SK-N-SH (cell line): ENCODE results near the gene HLA-DOA. TPM values are rescaled to one million over a fixed set of nuclear protein-coding genes. Genes with fewer than 3 reads are reported as not detected.

Experiments used
- CTCF ChIA-PET: fragments of 300-600, 350-600 bp; formaldehyde crosslinking; extraction: SDS; loops from one replicate; lab custom pipeline; 2021; lab: Yijun Ruan, JAX
- POLR2A ChIA-PET: fragments of 350-600 bp; sonication (Branson Sonifier 250); formaldehyde crosslinking; extraction: SDS; loops from one replicate; lab custom pipeline; 2020; ENCODE audit warnings: antibody characterized with exemption, inconsistent platforms; lab: Yijun Ruan, JAX
- DNase-seq: peaks from one replicate; pipeline ENCODE4 v3.0.0; 2012
- H2AFZ ChIP-seq: fragments of 200-600 bp; sonication (generic); 2 replicates; pipeline ENCODE4 v1.8.1; 2016; ENCODE audit warnings: antibody characterized with exemption, mild to moderate bottlenecking, low read depth
- H3F3A ChIP-seq: fragments of 200-600 bp; sonication (generic); replicated peaks from 2 replicates; pipeline ENCODE3; 2016; ENCODE audit warnings: antibody characterized with exemption, mild to moderate bottlenecking; ENCODE audit not compliant: insufficient read depth
- H3K27ac ChIP-seq, 2 experiments: fragments of 200-500 bp in 1 of 2; fragments of 200-600 bp in 1 of 2; sonication (Bioruptor generic) in 1 of 2; sonication (generic), shearing (Covaris generic) in 1 of 2; 2 replicates each; pipeline versions ENCODE4 v1.5.1 to v1.6.1; 2014 to 2016; ENCODE audit warnings: low read depth in 2 of 2, inconsistent platforms in 1 of 2, low read length in 1 of 2, mild to moderate bottlenecking in 1 of 2, mixed read lengths in 1 of 2
- H3K27me3 ChIP-seq: fragments of 200-600 bp; sonication (generic), shearing (Covaris generic); 2 replicates; pipeline ENCODE4 v1.6.1; 2016; ENCODE audit warnings: mixed run types; ENCODE audit not compliant: insufficient read depth
- H3K36me3 ChIP-seq, 2 experiments: fragments of 200-500 bp in 1 of 2; fragments of 200-600 bp in 1 of 2; sonication (Bioruptor generic) in 1 of 2; sonication (generic) in 1 of 2; replicated peaks in 1 of 2; 2 replicates each; pipeline versions ENCODE3 to v1.5.1; 2014 to 2016; ENCODE audit warnings: low read length in 1 of 2, mild to moderate bottlenecking in 1 of 2; ENCODE audit not compliant: insufficient read depth in 2 of 2, control insufficient read depth in 1 of 2
- H3K4me1 ChIP-seq, 2 experiments: fragments of 200-500 bp in 1 of 2; fragments of 200-600 bp in 1 of 2; sonication (Bioruptor generic) in 1 of 2; sonication (generic), shearing (Covaris generic) in 1 of 2; 2 replicates each; pipeline versions ENCODE4 v1.5.1 to v1.6.1; 2014 to 2016; ENCODE audit warnings: low read depth in 1 of 2, low read length in 1 of 2, mixed run types in 1 of 2; ENCODE audit not compliant: insufficient read depth in 2 of 2, control insufficient read depth in 1 of 2
- H3K4me2 ChIP-seq: fragments of 200-600 bp; sonication (generic), shearing (Covaris generic); 2 replicates; pipeline ENCODE4 v1.6.1; 2017; ENCODE audit warnings: mixed run types
- H3K4me3 ChIP-seq, 2 experiments: fragments of 200-500 bp in 1 of 2; fragments of 200-600 bp in 1 of 2; sonication (Bioruptor generic) in 1 of 2; sonication (generic), shearing (Covaris generic) in 1 of 2; 2 replicates each; pipeline versions ENCODE4 v1.5.1 to v1.8.1; 2014 to 2016; ENCODE audit warnings: low read depth in 2 of 2, inconsistent platforms in 1 of 2, low read length in 1 of 2, mild to moderate bottlenecking in 1 of 2, mixed read lengths in 1 of 2, moderate library complexity in 1 of 2
- H3K79me2 ChIP-seq: fragments of 200-600 bp; sonication (generic); 2 replicates; pipeline ENCODE4 v1.8.1; 2017; ENCODE audit warnings: mild to moderate bottlenecking; ENCODE audit not compliant: insufficient read depth
- H3K9ac ChIP-seq: fragments of 200-600 bp; sonication (generic); 2 replicates; pipeline ENCODE4 v1.6.1; 2017; ENCODE audit warnings: mixed run types
- H3K9me2 ChIP-seq: fragments of 200-600 bp; sonication (generic); 2 replicates; pipeline ENCODE4 v1.6.1; 2017; ENCODE audit warnings: mixed run types
- H3K9me3 ChIP-seq: fragments of 200-600 bp; sonication (generic); 2 replicates; pipeline ENCODE4 v1.6.1; 2017; ENCODE audit warnings: mixed run types, mild to moderate bottlenecking, moderate library complexity
- H4K20me1 ChIP-seq: fragments of 200-600 bp; sonication (generic); 2 replicates; pipeline ENCODE4 v1.6.1; 2017; ENCODE audit warnings: mild to moderate bottlenecking, mixed run types; ENCODE audit not compliant: insufficient read depth
- CHD2 ChIP-seq: fragments of 150-350 bp; IDR thresholded peaks from 2 replicates; pipeline ENCODE4 v1.6.1; 2018; ENCODE audit warnings: low read length; ENCODE audit not compliant: partially characterized antibody
- CTCF ChIP-seq: fragments of 200-600 bp; sonication (generic); IDR thresholded peaks from 2 replicates; pipeline ENCODE4 v1.6.1; 2017; ENCODE audit warnings: antibody characterized with exemption, mild to moderate bottlenecking, moderate library complexity
- ELF1 ChIP-seq: IDR thresholded peaks from 2 replicates; pipeline ENCODE4 v1.4.0; 2012
- FOXM1 ChIP-seq: IDR thresholded peaks from 2 replicates; pipeline ENCODE4 v1.4.0; 2012; ENCODE audit warnings: low read depth, mild to moderate bottlenecking
- GABPA ChIP-seq: IDR thresholded peaks from 2 replicates; pipeline ENCODE4 v1.4.0; 2012; ENCODE audit warnings: low read depth, mild to moderate bottlenecking
- IRF3 ChIP-seq: fragments of 150-350 bp; IDR thresholded peaks from 2 replicates; pipeline ENCODE4 v1.6.1; 2016; ENCODE audit warnings: mild to moderate bottlenecking, low read depth, low read length
- JUND ChIP-seq: IDR thresholded peaks from 2 replicates; pipeline ENCODE4 v1.4.0; 2012
- SIN3A ChIP-seq: IDR thresholded peaks from 2 replicates; pipeline ENCODE4 v1.6.1; 2012; ENCODE audit warnings: low read depth, mild to moderate bottlenecking, low read length, moderate library complexity, borderline replicate concordance
- TCF12 ChIP-seq: IDR thresholded peaks from 2 replicates; pipeline ENCODE4 v1.4.0; 2012
- TEAD4 ChIP-seq: IDR thresholded peaks from 2 replicates; pipeline ENCODE4 v1.4.0; 2012; ENCODE audit warnings: mild to moderate bottlenecking, borderline replicate concordance; ENCODE audit not compliant: insufficient read depth
- USF1 ChIP-seq: IDR thresholded peaks from 2 replicates; pipeline ENCODE4 v1.4.0; 2012; ENCODE audit warnings: low read depth, borderline replicate concordance
- YY1 ChIP-seq: IDR thresholded peaks from 2 replicates; pipeline ENCODE4 v1.4.0; 2012; ENCODE audit warnings: low read depth, mild to moderate bottlenecking
- WGBS: methylation state at CpG from one replicate; pipeline ENCODE4 v1.1.6; 2017; ENCODE audit warnings: low lambda C conversion rate; 5-methylcytosine and 5-hydroxymethylcytosine counted together
- polyA plus RNA-seq, 3 experiments: library from polyadenylated mRNA; depleted of rRNA; stranded (reverse); fragments of >200 nt; gene quantifications; 2 replicates each; pipeline ENCODE4 v1.2.3, GENCODE V29; 2012

HLA-DOA gene
- polyA plus RNA-seq, 1 of the 3 experiments (the other 2 are of a cell fraction): not detected

- CTCF ChIA-PET: interaction anchor here (1.1 kb wide), 1 partner anchor 17 kb away, joined by 4 read pairs; no protein-coding TSS in a partner anchor
- H3K36me3 ChIP-seq: no peaks in the 10 kb centered on the region
- H3K9me2 ChIP-seq: no peaks in the 10 kb centered on the region
- no peaks in the 10 kb centered on the region for H3K4me1 ChIP-seq
- no peak overlapping the region for H2AFZ ChIP-seq
- no peak overlapping the region for H3K4me2 ChIP-seq
- no peak overlapping the region for H3K9ac ChIP-seq
- no peak overlapping the region for H3K4me3 ChIP-seq
- no peaks in the 10 kb centered on the region for H3F3A ChIP-seq
- no peak for TF ChIP-seq FOXM1
- TF ChIP-seq, all 33 proteins: peak for 0
- Histone ChIP-seq H3K79me2 (no peaks in the 10 kb centered on the region), H3K9me3 (no peaks in the 10 kb centered on the region), H3K27me3 (peaks cover 20% of the 10 kb centered on the region; the same call in 1 of the 2 replicates), H3K27ac (no peak overlapping the region), H4K20me1 (no peaks in the 10 kb centered on the region)
- 11% methylated on average over 5 of the region's 6 CpGs for WGBS
- POLR2A ChIA-PET: no interaction called here
- no peak for DNase-seq
These were observed 40.8 kb upstream of the HLA-DOA start for GRCh38 chr6:33050014-33050810.

- Histone ChIP-seq H3K79me2 (no peaks in the 10 kb centered on the region), H3K9me3 (no peaks in the 10 kb centered on the region), H3K36me3 (no peaks in the 10 kb centered on the region), H3F3A (no peaks in the 10 kb centered on the region), H3K4me2 (no peak overlapping the region), H3K27ac (no peak overlapping the region), H3K9ac (no peak overlapping the region), H4K20me1 (no peaks in the 10 kb centered on the region), H2AFZ (no peak overlapping the region), H3K4me3 (no peak overlapping the region), H3K27me3 (peaks cover 20% of the 10 kb centered on the region; the same call in 1 of the 2 replicates), H3K9me2 (no peaks in the 10 kb centered on the region), H3K4me1 (no peaks in the 10 kb centered on the region)
- CTCF ChIA-PET: interaction anchor here (1.1 kb wide), 1 partner anchor 17 kb away, joined by 4 read pairs; no protein-coding TSS in a partner anchor
- WGBS: 12% methylated on average over 9 of the region's 9 CpGs
- no peak for TF ChIP-seq FOXM1
- TF ChIP-seq CTCF: peak; percentile 17; the same call in 1 of the 2 replicates
- POLR2A ChIA-PET: no interaction called here
- DNase-seq: no peak
These were observed 40.1 kb upstream of the HLA-DOA start for GRCh38 chr6:33049323-33050013.

GRCh38 chr6:33040157-33040556 lies 30.8 kb upstream of the HLA-DOA start:
- no peak overlapping the region for H2AFZ ChIP-seq
- CTCF ChIA-PET: no interaction called here

More at GRCh38 chr6:33040157-33040556, 30.8 kb upstream of the HLA-DOA start:
- Histone ChIP-seq H3K36me3 (no peaks in the 10 kb centered on the region), H4K20me1 (no peaks in the 10 kb centered on the region), H3K4me1 (no peaks in the 10 kb centered on the region), H3K4me3 (no peak overlapping the region), H3K9me3 (no peaks in the 10 kb centered on the region), H3F3A (no peaks in the 10 kb centered on the region), H3K79me2 (no peaks in the 10 kb centered on the region), H3K9ac (no peak overlapping the region), H3K4me2 (no peak overlapping the region), H3K9me2 (no peaks in the 10 kb centered on the region), H3K27me3 (no peaks in the 10 kb centered on the region; the same call in 1 of the 2 replicates), H3K27ac (no peak overlapping the region)
- TF ChIP-seq IRF3: no peak
- no peak for TF ChIP-seq TEAD4
- no peak for TF ChIP-seq CHD2
- no peak for TF ChIP-seq ELF1
- no peak for TF ChIP-seq GABPA
- TF ChIP-seq SIN3A: no peak
- no peak for TF ChIP-seq TCF12
- TF ChIP-seq YY1: no peak
- no peak for TF ChIP-seq USF1
- TF ChIP-seq JUND: no peak
- POLR2A ChIA-PET: no interaction called here
- DNase-seq: no peak
- 32% methylated on average over 2 of the region's 2 CpGs for WGBS
